H1 (cell line): ENCODE measurements around the gene CIAO2A. TPM values are rescaled to one million over a fixed set of nuclear protein-coding genes. Genes with fewer than 3 reads are reported as not detected.

ENCODE experiments used
- CTCF ChIA-PET: fragments of 300-600 bp; sonication (Branson Sonifier 250); formaldehyde crosslinking; loops from one replicate; lab custom pipeline; 2021; ENCODE audit not compliant: partially characterized antibody; lab: Charles Lee
- POLR2A ChIA-PET: fragments of 300-600 bp; sonication (Branson Sonifier 250); formaldehyde crosslinking; loops from one replicate; lab custom pipeline; 2021; ENCODE audit warnings: inconsistent platforms; ENCODE audit not compliant: partially characterized antibody; lab: Charles Lee
- DNase-seq, 2 experiments: peaks; one replicate each; pipeline versions ENCODE4 v3.0.0 to v3.0.0-alpha.2; 2010 to 2022; ENCODE audit warnings: low spot score in 2 of 2, low read depth in 1 of 2, mixed read lengths in 1 of 2
- FAIRE-seq: peaks from 2 replicates; lab custom pipeline; 2011; peaks lifted over from hg19 to GRCh38; lab: Jason Lieb, UNC
- H2AFZ ChIP-seq: 2 replicates; pipeline ENCODE4 v1.8.1; 2012; ENCODE audit warnings: low read length, inconsistent platforms
- H2AK5ac ChIP-seq: 2 replicates; pipeline ENCODE4 v1.6.1; 2013; ENCODE audit warnings: low read depth, low read length
- H2BK120ac ChIP-seq: replicated peaks from 2 replicates; pipeline ENCODE3; 2013; ENCODE audit warnings: low read depth, low read length, inconsistent platforms
- H2BK12ac ChIP-seq: 2 replicates; pipeline ENCODE4 v1.6.1; 2013; ENCODE audit warnings: low read depth, low read length
- H2BK15ac ChIP-seq: 2 replicates; pipeline ENCODE4 v1.6.1; 2013; ENCODE audit warnings: low read length
- H2BK20ac ChIP-seq: 2 replicates; pipeline ENCODE4 v1.6.1; 2013; ENCODE audit warnings: low read length
- H2BK5ac ChIP-seq: 2 replicates; pipeline ENCODE4 v1.6.1; 2013; ENCODE audit warnings: low read depth, low read length
- H3K14ac ChIP-seq: 2 replicates; pipeline ENCODE4 v1.6.1; 2013; ENCODE audit warnings: inconsistent platforms; ENCODE audit not compliant: insufficient read length
- H3K18ac ChIP-seq: 2 replicates; pipeline ENCODE4 v1.6.1; 2013; ENCODE audit warnings: low read length; ENCODE audit errors: extremely low read depth
- H3K23ac ChIP-seq: 2 replicates; pipeline ENCODE4 v1.6.1; 2013; ENCODE audit warnings: inconsistent platforms; ENCODE audit not compliant: insufficient read length
- H3K23me2 ChIP-seq: 2 replicates; pipeline ENCODE4 v1.6.1; 2013; ENCODE audit warnings: low read depth, low read length
- H3K27ac ChIP-seq: 2 replicates; pipeline ENCODE4 v1.6.1; 2011; ENCODE audit warnings: low read depth, low read length, inconsistent platforms
- H3K27me3 ChIP-seq, 4 experiments: replicated peaks in 1 of 4; 1 replicate in 1 of 4; 2 replicates in 3 of 4; pipeline versions ENCODE4 v1.6.1 to v1.8.1; 2011 to 2013; ENCODE audit warnings: low read length in 3 of 4, mild to moderate bottlenecking in 3 of 4, inconsistent platforms in 2 of 4, mixed read lengths in 2 of 4, moderate library complexity in 1 of 4; ENCODE audit not compliant: control insufficient read depth in 3 of 4, insufficient read depth in 3 of 4; ENCODE audit errors: extremely low read depth in 1 of 4
- H3K36me3 ChIP-seq, 4 experiments: 2 replicates each; pipeline versions ENCODE4 v1.6.1 to v1.8.1; 2011 to 2013; ENCODE audit warnings: mild to moderate bottlenecking in 4 of 4, low read length in 3 of 4, moderate library complexity in 2 of 4, control low read depth in 1 of 4, inconsistent platforms in 1 of 4; ENCODE audit not compliant: insufficient read depth in 4 of 4, control insufficient read depth in 2 of 4
- H3K4ac ChIP-seq: replicated peaks from 2 replicates; pipeline ENCODE3; 2013; ENCODE audit warnings: low read length, low read depth, mixed read lengths, inconsistent platforms; ENCODE audit not compliant: insufficient read length
- H3K4me1 ChIP-seq, 4 experiments: replicated peaks in 1 of 4; 1 replicate in 1 of 4; 2 replicates in 3 of 4; pipeline versions ENCODE4 v1.6.1 to v1.8.1; 2011 to 2013; ENCODE audit warnings: low read length in 3 of 4, inconsistent platforms in 2 of 4, mixed read lengths in 1 of 4; ENCODE audit not compliant: insufficient read depth in 4 of 4, control insufficient read depth in 3 of 4
- H3K4me2 ChIP-seq, 2 experiments: 2 replicates each; pipeline versions ENCODE4 v1.6.1 to v1.8.1; 2011 to 2013; ENCODE audit warnings: low read depth in 2 of 2, low read length in 2 of 2, control low read depth in 1 of 2, inconsistent platforms in 1 of 2, mild to moderate bottlenecking in 1 of 2; ENCODE audit not compliant: insufficient read depth in 1 of 2
- H3K4me3 ChIP-seq, 4 experiments: fragments of 200-600, 300-600 bp in 1 of 4; sonication (generic), shearing (Covaris generic), sonication (Bioruptor Twin) in 1 of 4; 2 replicates each; pipeline versions ENCODE4 v1.5.1 to v1.8.1; 2011 to 2016; ENCODE audit warnings: low read length in 4 of 4, low read depth in 3 of 4, control low read depth in 2 of 4, inconsistent platforms in 2 of 4, mild to moderate bottlenecking in 2 of 4, mixed read lengths in 1 of 4, moderate library complexity in 1 of 4; ENCODE audit not compliant: insufficient read depth in 2 of 4; ENCODE audit errors: extremely low read depth in 1 of 4
- H3K56ac ChIP-seq: replicated peaks from 2 replicates; pipeline ENCODE3; 2013; ENCODE audit warnings: low read depth, mild to moderate bottlenecking, mixed read lengths, low read length, inconsistent platforms; ENCODE audit not compliant: insufficient read length
- H3K79me1 ChIP-seq: 2 replicates; pipeline ENCODE4 v1.6.1; 2013; ENCODE audit warnings: low read depth, low read length, control low read depth
- H3K79me2 ChIP-seq, 2 experiments: 2 replicates each; pipeline versions ENCODE4 v1.6.1 to v1.8.1; 2012 to 2013; ENCODE audit warnings: low read length in 2 of 2, mild to moderate bottlenecking in 2 of 2, inconsistent platforms in 1 of 2; ENCODE audit not compliant: insufficient read depth in 2 of 2, control insufficient read depth in 1 of 2
- H3K9ac ChIP-seq, 4 experiments: replicated peaks in 1 of 4; 1 replicate in 1 of 4; 2 replicates in 3 of 4; pipeline versions ENCODE4 v1.6.1 to v1.8.1; 2011 to 2013; ENCODE audit warnings: low read depth in 3 of 4, low read length in 3 of 4, control low read depth in 2 of 4, mild to moderate bottlenecking in 2 of 4, moderate library complexity in 2 of 4, inconsistent platforms in 1 of 4; ENCODE audit errors: extremely low read depth in 1 of 4
- H3K9me3 ChIP-seq, 2 experiments: 2 replicates each; pipeline versions ENCODE4 v1.6.1 to v1.8.1; 2012 to 2013; ENCODE audit warnings: mild to moderate bottlenecking in 2 of 2, moderate library complexity in 2 of 2, control low read depth in 1 of 2, inconsistent platforms in 1 of 2, low read depth in 1 of 2, low read length in 1 of 2, mixed read lengths in 1 of 2; ENCODE audit not compliant: insufficient read depth in 2 of 2
- H4K20me1 ChIP-seq, 2 experiments: replicated peaks in 1 of 2; 2 replicates each; pipeline versions ENCODE3 to v1.8.1; 2011 to 2013; ENCODE audit warnings: inconsistent platforms in 2 of 2, low read length in 2 of 2, mild to moderate bottlenecking in 1 of 2; ENCODE audit not compliant: insufficient read depth in 2 of 2, control insufficient read depth in 1 of 2
- H4K5ac ChIP-seq: 2 replicates; pipeline ENCODE4 v1.6.1; 2013; ENCODE audit warnings: low read length, low read depth, mixed read lengths, inconsistent platforms; ENCODE audit not compliant: insufficient read length
- H4K8ac ChIP-seq: 2 replicates; pipeline ENCODE4 v1.8.0; 2013; ENCODE audit warnings: mild to moderate bottlenecking, moderate library complexity, low read length, inconsistent platforms; ENCODE audit not compliant: insufficient read depth; ENCODE audit errors: extremely low read depth
- H4K91ac ChIP-seq: replicated peaks from 2 replicates; pipeline ENCODE3; 2013; ENCODE audit warnings: low read length, mixed read lengths, inconsistent platforms; ENCODE audit not compliant: insufficient read length
- CREB1 ChIP-seq: IDR thresholded peaks from 2 replicates; pipeline ENCODE4 v1.6.1; 2012; ENCODE audit warnings: inconsistent platforms
- EZH2 ChIP-seq: fragments of 200-600 bp; sonication (generic); IDR thresholded peaks from 2 replicates; pipeline ENCODE4 v1.7.1; 2012; ENCODE audit warnings: low read depth, mild to moderate bottlenecking, moderate library complexity, low read length, inconsistent platforms; ENCODE audit not compliant: severe bottlenecking
- PHF8 ChIP-seq: fragments of 200-600 bp; sonication (generic); conservative IDR thresholded peaks from 2 replicates; pipeline ENCODE4 v1.7.1; 2012; ENCODE audit warnings: low read depth, mild to moderate bottlenecking, inconsistent platforms, low read length, moderate library complexity
- WGBS, 2 experiments: shearing (Covaris generic) in 1 of 2; methylation state at CpG; one replicate each; pipeline versions ENCODE4 v1.1.6 to v1.1.7; 2013 to 2015; ENCODE audit warnings: low lambda C conversion rate in 2 of 2, mixed read lengths in 2 of 2, inconsistent platforms in 1 of 2, low coverage in 1 of 2, missing lambda C conversion rate in 1 of 2; ENCODE audit not compliant: insufficient replicate concordance in 2 of 2, insufficient coverage in 1 of 2, insufficient read length in 1 of 2; ENCODE audit errors: extremely low coverage in 1 of 2, missing lambda C conversion rate in 1 of 2; 5-methylcytosine and 5-hydroxymethylcytosine counted together
- polyA plus RNA-seq, 7 experiments: library from polyadenylated mRNA; depleted of rRNA in 3 of 7; stranded (reverse) in 5 of 7; unstranded in 2 of 7; fragments of >200 nt in 5 of 7; fragments of 200-250 nt in 2 of 7; gene quantifications; 1 replicate in 5 of 7; 2 replicates in 1 of 7; 4 replicates in 1 of 7; pipeline versions ENCODE4 v1.2.1 to v1.2.3, GENCODE V29; 2011 to 2013; ENCODE audit warnings: missing spikeins in 2 of 7, mixed read lengths in 2 of 7
- total RNA-seq: library from RNA; stranded (reverse); fragmentation: NEBNext Ultra II Directional; extraction: Animal tissue kit (Norgen Biotek cat#: 25700); gene quantifications from 2 replicates; pipeline ENCODE4 v1.2.1, GENCODE V29; 2021

Gene CIAO2A
- total and polyA plus RNA-seq, 2 of the 8 experiments (the other 6 are each of a cell fraction or from before 2014, with no cell fraction given) = 76.4 to 86.5 TPM

GRCh38 chr15:64034519-64034918 is 59.1 kb downstream of the CIAO2A start:
- FAIRE-seq = no peak

More at GRCh38 chr15:64034519-64034918, 59.1 kb downstream of the CIAO2A start:
- Histone ChIP-seq H2BK120ac (no peak overlapping the region), H2AFZ (no peak overlapping the region), H3K79me2 (no peaks in the 10 kb centered on the region), H3K27me3 (no peaks in the 10 kb centered on the region), H4K5ac (no peak overlapping the region), H3K4me1 (peaks cover 0 to 6% (median 1%) of the 10 kb centered on the region in 4 experiments; a peak in 2 of 7 replicates), H4K91ac (no peak overlapping the region), H2BK15ac (no peak overlapping the region), H2BK5ac (no peak overlapping the region), H2BK12ac (no peak overlapping the region), H3K18ac (no peak overlapping the region), H2AK5ac (no peak overlapping the region), H4K20me1 (peaks cover 0 to 3% of the 10 kb centered on the region in 2 experiments), H4K8ac (no peak overlapping the region), H3K79me1 (no peaks in the 10 kb centered on the region; the same call in 1 of the 2 replicates), H3K23me2 (no peaks in the 10 kb centered on the region; the same call in 1 of the 2 replicates), H2BK20ac (no peak overlapping the region), H3K56ac (no peak overlapping the region), H3K36me3 (no peaks in the 10 kb centered on the region), H3K23ac (no peak overlapping the region), H3K27ac (no peak overlapping the region), H3K4me3 (no peak overlapping the region), H3K4ac (no peak overlapping the region), H3K9me3 (no peaks in the 10 kb centered on the region), H3K9ac (no peak overlapping the region), H3K14ac (no peak overlapping the region), H3K4me2 (no peak overlapping the region)
- ChIA-PET POLR2A (no interaction called here), CTCF (interaction anchor here (0.9 to 2.7 kb wide), 2 partner anchors 20 to 35 kb away, joined by 4 to 7 read pairs; no protein-coding TSS in a partner anchor)
- 75% methylated on average over 4 of the region's 4 CpGs; no CpG with 5 or more reads in 1 of the 2 experiments for WGBS, 2 experiments
- no peak for DNase-seq
- no peak for TF ChIP-seq EZH2
- TF ChIP-seq CREB1 = no peak
- TF ChIP-seq PHF8 = no peak
